ENCODE measurements around the gene RGS19.

GRCh38 chr20:64041040-64041780 is 38.1 kb downstream of the RGS19 start:
- no peak for TF ChIP-seq POLR2AphosphoS5 (IDR thresholded peaks at IDR 0.05; ENCODE audit: low read depth, low read length)
- no peak for TF ChIP-seq CTCF (IDR thresholded peaks at IDR 0.05)
- no peak for TF ChIP-seq TCF7L2 (IDR thresholded peaks at IDR 0.05; ENCODE audit: low read depth, low read length)

Measured in Panc1 (cell line).